Nephron (organoid): ENCODE data around the gene SPINDOC.

Experiments
- H3K27ac Mint-ChIP-seq, 3 experiments: 2 replicates each; pipeline ENCODE4 v1.8.0; 2020; ENCODE audit warnings: mixed read lengths in 3 of 3, mild to moderate bottlenecking in 2 of 3, moderate library complexity in 1 of 3
- H3K27me3 Mint-ChIP-seq: 2 replicates; pipeline ENCODE4 v1.8.0; 2021; ENCODE audit warnings: low read depth, mild to moderate bottlenecking, moderate library complexity, mixed read lengths
- H3K36me3 Mint-ChIP-seq: 2 replicates; pipeline ENCODE4 v1.8.0; 2020; ENCODE audit warnings: low read depth, mixed read lengths
- H3K4me1 Mint-ChIP-seq: 2 replicates; pipeline ENCODE4 v1.8.0; 2020; ENCODE audit warnings: mixed read lengths
- H3K4me3 Mint-ChIP-seq, 3 experiments: 2 replicates each; pipeline ENCODE4 v1.8.0; 2020; ENCODE audit warnings: mild to moderate bottlenecking in 3 of 3, mixed read lengths in 3 of 3, moderate library complexity in 2 of 3
- H3K9me3 Mint-ChIP-seq: 2 replicates; pipeline ENCODE4 v1.8.0; 2020; ENCODE audit warnings: mixed read lengths
- TF ChIP-seq, protein P1 (sequence below), 3 experiments: fragments of 200-600 bp; sonication (generic); IDR thresholded peaks; one replicate each; pipeline ENCODE4 v1.5.0; 2021; ENCODE audit warnings: antibody characterized with exemption in 3 of 3; ENCODE audit not compliant: unreplicated experiment in 3 of 3

Gene SPINDOC

DNA sequence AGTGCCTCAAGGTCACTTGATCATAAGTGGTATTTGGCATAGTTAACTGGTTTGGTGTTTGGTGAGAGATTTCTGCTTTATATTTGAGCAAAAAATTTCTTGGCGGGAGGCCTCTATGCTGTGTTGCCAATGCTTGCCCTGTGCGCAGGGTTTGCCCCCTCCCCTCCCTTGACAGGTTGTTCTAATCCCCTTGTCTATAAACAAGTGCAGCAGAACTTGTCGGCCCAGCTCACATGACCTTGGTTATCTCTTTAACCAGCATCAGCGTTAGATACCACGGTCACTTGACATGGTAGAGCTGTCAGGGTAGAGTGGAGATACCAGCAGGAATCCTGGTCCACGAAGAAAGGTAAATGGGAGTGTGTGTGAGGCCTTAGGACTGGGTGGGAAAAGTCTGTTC is 61.3 kb downstream of the SPINDOC start:
- Mint-ChIP-seq H3K4me1 (peaks cover 49% of the 10 kb centered on the region), H3K27ac (peak overlapping the region in 1 of 3 experiments; percentile 47), H3K27me3 (no peaks in the 10 kb centered on the region), H3K4me3 (no peak overlapping the region), H3K36me3 (no peaks in the 10 kb centered on the region), H3K9me3 (no peaks in the 10 kb centered on the region)
- TF ChIP-seq, protein P1, sequence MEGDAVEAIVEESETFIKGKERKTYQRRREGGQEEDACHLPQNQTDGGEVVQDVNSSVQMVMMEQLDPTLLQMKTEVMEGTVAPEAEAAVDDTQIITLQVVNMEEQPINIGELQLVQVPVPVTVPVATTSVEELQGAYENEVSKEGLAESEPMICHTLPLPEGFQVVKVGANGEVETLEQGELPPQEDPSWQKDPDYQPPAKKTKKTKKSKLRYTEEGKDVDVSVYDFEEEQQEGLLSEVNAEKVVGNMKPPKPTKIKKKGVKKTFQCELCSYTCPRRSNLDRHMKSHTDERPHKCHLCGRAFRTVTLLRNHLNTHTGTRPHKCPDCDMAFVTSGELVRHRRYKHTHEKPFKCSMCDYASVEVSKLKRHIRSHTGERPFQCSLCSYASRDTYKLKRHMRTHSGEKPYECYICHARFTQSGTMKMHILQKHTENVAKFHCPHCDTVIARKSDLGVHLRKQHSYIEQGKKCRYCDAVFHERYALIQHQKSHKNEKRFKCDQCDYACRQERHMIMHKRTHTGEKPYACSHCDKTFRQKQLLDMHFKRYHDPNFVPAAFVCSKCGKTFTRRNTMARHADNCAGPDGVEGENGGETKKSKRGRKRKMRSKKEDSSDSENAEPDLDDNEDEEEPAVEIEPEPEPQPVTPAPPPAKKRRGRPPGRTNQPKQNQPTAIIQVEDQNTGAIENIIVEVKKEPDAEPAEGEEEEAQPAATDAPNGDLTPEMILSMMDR (IDR thresholded peaks at IDR 0.05; ENCODE audit: unreplicated experiment in 3 of 3) = no peak

DNA sequence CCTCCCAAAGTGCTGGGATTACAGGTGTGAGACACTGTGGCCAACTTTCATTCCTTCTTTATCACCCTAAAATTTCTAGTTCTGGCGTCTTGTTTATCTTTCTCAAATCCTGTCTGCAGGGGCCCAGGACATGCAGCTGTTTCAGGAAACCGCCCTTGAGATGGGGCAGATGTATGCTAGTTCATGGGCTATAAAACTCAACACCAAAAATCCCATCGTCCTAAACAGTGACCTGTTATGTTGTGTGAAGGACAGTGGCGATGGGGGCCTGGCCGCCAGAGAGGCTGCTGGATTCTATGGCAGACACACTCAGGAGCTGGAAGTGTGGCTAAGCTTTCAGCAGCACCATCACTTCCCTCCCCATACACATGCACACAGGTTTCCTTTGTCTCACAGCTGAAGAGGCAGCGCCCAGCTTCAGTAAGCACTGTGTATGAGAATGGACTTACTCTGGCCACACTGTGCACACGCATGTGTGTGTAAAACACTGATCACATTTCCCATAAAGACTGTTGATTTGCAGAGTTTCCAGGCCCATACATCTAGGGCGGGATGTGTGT is 62.3 kb downstream of the SPINDOC start:
- H3K36me3 Mint-ChIP-seq = no peaks in the 10 kb centered on the region
- no peak overlapping the region for H3K4me3 Mint-ChIP-seq
- no peaks in the 10 kb centered on the region for H3K27me3 Mint-ChIP-seq
- no peaks in the 10 kb centered on the region for H3K9me3 Mint-ChIP-seq
- H3K27ac Mint-ChIP-seq = no peak overlapping the region
- TF ChIP-seq, protein P1 (IDR thresholded peaks at IDR 0.05; ENCODE audit: unreplicated experiment in 3 of 3) = no peak
- H3K4me1 Mint-ChIP-seq = peaks cover 49% of the 10 kb centered on the region

DNA sequence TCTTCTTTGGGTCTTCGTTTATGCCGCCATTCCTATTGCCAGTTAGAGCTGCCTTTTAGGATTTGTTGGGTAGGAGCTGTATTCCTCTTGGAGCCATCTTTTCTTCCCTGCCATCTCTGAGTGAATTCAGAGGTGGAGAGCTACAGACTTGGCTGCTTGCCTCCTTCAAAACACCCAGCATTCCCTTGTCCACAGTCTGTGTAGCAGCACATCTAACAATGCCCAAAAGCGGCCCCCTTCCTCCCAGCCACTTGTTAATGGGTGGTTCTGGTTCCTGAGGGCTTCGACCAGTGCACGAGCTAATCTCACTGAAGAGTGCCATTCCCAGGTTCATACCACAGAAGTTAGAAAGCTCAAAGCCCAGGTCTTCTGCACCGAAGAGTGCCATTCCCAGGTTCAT is 63.4 kb downstream of the SPINDOC start:
- Mint-ChIP-seq H3K4me1 (peaks cover 45% of the 10 kb centered on the region), H3K9me3 (no peaks in the 10 kb centered on the region), H3K27me3 (no peaks in the 10 kb centered on the region), H3K4me3 (no peak overlapping the region), H3K36me3 (no peaks in the 10 kb centered on the region), H3K27ac (no peak overlapping the region)
- TF ChIP-seq, protein P1 (IDR thresholded peaks at IDR 0.05; ENCODE audit: unreplicated experiment in 3 of 3) = no peak
